ENCODE measurements around the gene MEX3A.
A peak's percentile ranks its signal among the peaks of the same experiment; 100 is the strongest.

- TF ChIP-seq EZH2 (IDR thresholded peaks at IDR 0.05; ENCODE audit: low read length) (no peak), CTCF (optimal IDR thresholded peaks at IDR 0.05 in 1 of 3, IDR thresholded peaks at IDR 0.05 in 1 of 3, conservative IDR thresholded peaks at IDR 0.05 in 1 of 3; ENCODE audit: extremely low read depth in 1 of 3, insufficient read depth in 2 of 3, low read length in 3 of 3) (peak in 2 of 3 experiments; percentile 33 to 48)
Observed at GRCh38 chr1:156122519-156123355, 40.5 kb upstream of the MEX3A start.

All from keratinocyte (primary cell).